GM12891 (cell line): Measurements from ENCODE around the gene CTBP2.

Source experiments
- POLR2A ChIP-seq: IDR thresholded peaks from 2 replicates; pipeline ENCODE4 v1.6.1; 2011; ENCODE audit warnings: low read depth, low read length, control low read depth
- POLR2AphosphoS5 ChIP-seq: IDR thresholded peaks from 2 replicates; pipeline ENCODE4 v1.6.1; 2011; ENCODE audit warnings: low read depth, low read length, control low read depth
- SPI1 ChIP-seq: IDR thresholded peaks from 2 replicates; pipeline ENCODE4 v1.6.1; 2011; ENCODE audit warnings: low read depth, low read length, control low read depth

- TF ChIP-seq POLR2A, result no peak
- no peak for TF ChIP-seq POLR2AphosphoS5
- no peak for TF ChIP-seq SPI1
Observed at GRCh38 chr10:125208854-125209565, 48.6 kb upstream of the CTBP2 start.
